Caco-2 (cell line): ENCODE measurements around the gene NBEAL2. TPM values are rescaled to one million over a fixed set of nuclear protein-coding genes. Genes with fewer than 3 reads are reported as not detected.

Experiments
- BruUV-seq: library from RNA; stranded (reverse); fragments of 400-500 nt; replicated peaks from 2 replicates; lab custom pipeline; 2021; lab: Mats Ljungman, UMichigan
- CTCF ChIA-PET: fragments of 300-600 bp; sonication (Branson Sonifier 250); formaldehyde crosslinking; loops from one replicate; lab custom pipeline; 2022; ENCODE audit warnings: antibody characterized with exemption; lab: Charles Lee
- POLR2A ChIA-PET: fragments of 300-600 bp; sonication (Branson Sonifier 250); formaldehyde crosslinking; loops from one replicate; lab custom pipeline; 2022; ENCODE audit warnings: antibody characterized with exemption; lab: Charles Lee
- DNase-seq, 2 experiments: peaks; one replicate each; pipeline versions ENCODE4 v3.0.0 to v3.0.0-alpha.2; 2020 to 2022
- H3K27me3 ChIP-seq: replicated peaks from 2 replicates; pipeline ENCODE4 v1.6.0; 2011; ENCODE audit warnings: low read length; ENCODE audit not compliant: control insufficient read depth, insufficient read depth
- H3K36me3 ChIP-seq: 2 replicates; pipeline ENCODE4 v1.5.1; 2011; ENCODE audit warnings: low read length; ENCODE audit not compliant: control insufficient read depth, insufficient read depth
- H3K4me1 ChIP-seq: fragments of 250-450 bp; sonication (Bioruptor Pico); 2 replicates; pipeline ENCODE4 v1.5.1; 2020; ENCODE audit warnings: mild to moderate bottlenecking
- H3K4me3 ChIP-seq: 2 replicates; pipeline ENCODE4 v1.5.1; 2011; ENCODE audit warnings: low read depth, mild to moderate bottlenecking, control low read depth, low read length
- H3K9me3 ChIP-seq: fragments of 250-450 bp; sonication (Bioruptor Pico); 2 replicates; pipeline ENCODE4 v1.5.1; 2020; ENCODE audit warnings: mild to moderate bottlenecking, moderate library complexity
- H3K27ac Mint-ChIP-seq: one replicate; pipeline ENCODE4 v1.8.0; 2022; ENCODE audit warnings: mixed read lengths; ENCODE audit not compliant: unreplicated experiment
- H3K27me3 Mint-ChIP-seq: one replicate; pipeline ENCODE4 v1.8.0; 2022; ENCODE audit warnings: mixed read lengths; ENCODE audit not compliant: insufficient read depth, unreplicated experiment
- H3K36me3 Mint-ChIP-seq: one replicate; pipeline ENCODE4 v1.8.0; 2022; ENCODE audit warnings: mild to moderate bottlenecking, mixed read lengths; ENCODE audit not compliant: insufficient read depth, unreplicated experiment
- H3K4me1 Mint-ChIP-seq: one replicate; pipeline ENCODE4 v1.8.0; 2022; ENCODE audit warnings: low read depth, mixed read lengths; ENCODE audit not compliant: unreplicated experiment
- H3K4me3 Mint-ChIP-seq: one replicate; pipeline ENCODE4 v1.8.0; 2022; ENCODE audit warnings: mild to moderate bottlenecking, moderate library complexity, mixed read lengths; ENCODE audit not compliant: unreplicated experiment
- H3K9me3 Mint-ChIP-seq: one replicate; pipeline ENCODE4 v1.8.0; 2022; ENCODE audit warnings: mixed read lengths; ENCODE audit not compliant: unreplicated experiment
- intact Hi-C: fragments of 100-400 bp; cut with micrococcal nuclease; formaldehyde crosslinking; loops from one replicate; pipeline ENCODE4 v1.10.0; 2022; ENCODE audit not compliant: unreplicated experiment
- total RNA-seq: library from RNA; stranded (reverse); gene quantifications from 2 replicates; pipeline ENCODE4 v1.2.3, GENCODE V29; 2022
- TF ChIP-seq, protein P1 (sequence below), 2 experiments: fragments of 200-600 bp in 1 of 2; IDR thresholded peaks; 1 replicate in 1 of 2; 2 replicates in 1 of 2; pipeline versions ENCODE4 v1.5.1 to v1.8.0; 2011 to 2022; ENCODE audit warnings: antibody characterized with exemption in 1 of 2, control low read depth in 1 of 2, inconsistent platforms in 1 of 2, low read depth in 1 of 2, low read length in 1 of 2, mild to moderate bottlenecking in 1 of 2, moderate library complexity in 1 of 2; ENCODE audit not compliant: insufficient read depth in 1 of 2, severe bottlenecking in 1 of 2, unreplicated experiment in 1 of 2

Gene NBEAL2
- total RNA-seq, 1 experiment from 2014 or later, result 62.4 TPM

DNA sequence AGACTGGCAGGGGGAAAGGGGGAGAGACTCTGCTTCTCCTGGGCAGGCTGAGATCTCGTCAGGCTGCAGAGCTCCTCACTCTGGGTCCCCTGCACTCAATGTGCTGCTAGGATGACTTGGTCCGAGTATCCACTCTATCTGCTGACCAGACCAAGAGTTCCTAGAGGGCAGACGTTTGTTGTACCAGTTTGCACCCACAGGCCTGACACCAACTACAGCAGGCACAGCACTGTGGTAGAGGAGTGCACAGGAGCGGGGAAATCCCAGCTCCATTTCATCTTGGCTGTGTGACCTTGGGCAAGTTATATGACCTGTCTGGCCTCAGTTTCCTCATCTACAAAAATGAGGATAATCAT is 31.9 kb upstream of the NBEAL2 start:
- Mint-ChIP-seq H3K9me3 (no peaks in the 10 kb centered on the region), H3K4me3 (peak overlapping the region; percentile 57), H3K36me3 (peaks cover 59% of the 10 kb centered on the region), H3K27me3 (no peaks in the 10 kb centered on the region), H3K4me1 (peaks cover 65% of the 10 kb centered on the region), H3K27ac (peak overlapping the region; percentile 95)
- BruUV-seq, result no TSS peak
- H3K4me1 ChIP-seq, result peaks cover 70% of the 10 kb centered on the region
- no peaks in the 10 kb centered on the region for H3K27me3 ChIP-seq
- intact Hi-C loops, result no loop called here
- TF ChIP-seq, protein P1, sequence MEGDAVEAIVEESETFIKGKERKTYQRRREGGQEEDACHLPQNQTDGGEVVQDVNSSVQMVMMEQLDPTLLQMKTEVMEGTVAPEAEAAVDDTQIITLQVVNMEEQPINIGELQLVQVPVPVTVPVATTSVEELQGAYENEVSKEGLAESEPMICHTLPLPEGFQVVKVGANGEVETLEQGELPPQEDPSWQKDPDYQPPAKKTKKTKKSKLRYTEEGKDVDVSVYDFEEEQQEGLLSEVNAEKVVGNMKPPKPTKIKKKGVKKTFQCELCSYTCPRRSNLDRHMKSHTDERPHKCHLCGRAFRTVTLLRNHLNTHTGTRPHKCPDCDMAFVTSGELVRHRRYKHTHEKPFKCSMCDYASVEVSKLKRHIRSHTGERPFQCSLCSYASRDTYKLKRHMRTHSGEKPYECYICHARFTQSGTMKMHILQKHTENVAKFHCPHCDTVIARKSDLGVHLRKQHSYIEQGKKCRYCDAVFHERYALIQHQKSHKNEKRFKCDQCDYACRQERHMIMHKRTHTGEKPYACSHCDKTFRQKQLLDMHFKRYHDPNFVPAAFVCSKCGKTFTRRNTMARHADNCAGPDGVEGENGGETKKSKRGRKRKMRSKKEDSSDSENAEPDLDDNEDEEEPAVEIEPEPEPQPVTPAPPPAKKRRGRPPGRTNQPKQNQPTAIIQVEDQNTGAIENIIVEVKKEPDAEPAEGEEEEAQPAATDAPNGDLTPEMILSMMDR (IDR thresholded peaks at IDR 0.05; ENCODE audit: insufficient read depth in 1 of 2, low read depth in 1 of 2, low read length in 1 of 2, severe bottlenecking in 1 of 2, unreplicated experiment in 1 of 2), result no peak
- POLR2A ChIA-PET, result interaction anchor here (0.6 to 0.7 kb wide), 2 partner anchors 29 kb away, joined by 3 to 5 read pairs; no protein-coding TSS in a partner anchor
- DNase-seq, result no peak
- H3K4me3 ChIP-seq, result no peak overlapping the region
- H3K9me3 ChIP-seq, result no peaks in the 10 kb centered on the region
- CTCF ChIA-PET, result interaction anchor here (1.0 to 2.2 kb wide), 6 partner anchors 11 to 32 kb away, joined by 3 to 14 read pairs (median 4); partner anchors contain the start of gene NBEAL2
- H3K36me3 ChIP-seq, result peaks cover 3% of the 10 kb centered on the region; the same call in 1 of the 2 replicates

DNA sequence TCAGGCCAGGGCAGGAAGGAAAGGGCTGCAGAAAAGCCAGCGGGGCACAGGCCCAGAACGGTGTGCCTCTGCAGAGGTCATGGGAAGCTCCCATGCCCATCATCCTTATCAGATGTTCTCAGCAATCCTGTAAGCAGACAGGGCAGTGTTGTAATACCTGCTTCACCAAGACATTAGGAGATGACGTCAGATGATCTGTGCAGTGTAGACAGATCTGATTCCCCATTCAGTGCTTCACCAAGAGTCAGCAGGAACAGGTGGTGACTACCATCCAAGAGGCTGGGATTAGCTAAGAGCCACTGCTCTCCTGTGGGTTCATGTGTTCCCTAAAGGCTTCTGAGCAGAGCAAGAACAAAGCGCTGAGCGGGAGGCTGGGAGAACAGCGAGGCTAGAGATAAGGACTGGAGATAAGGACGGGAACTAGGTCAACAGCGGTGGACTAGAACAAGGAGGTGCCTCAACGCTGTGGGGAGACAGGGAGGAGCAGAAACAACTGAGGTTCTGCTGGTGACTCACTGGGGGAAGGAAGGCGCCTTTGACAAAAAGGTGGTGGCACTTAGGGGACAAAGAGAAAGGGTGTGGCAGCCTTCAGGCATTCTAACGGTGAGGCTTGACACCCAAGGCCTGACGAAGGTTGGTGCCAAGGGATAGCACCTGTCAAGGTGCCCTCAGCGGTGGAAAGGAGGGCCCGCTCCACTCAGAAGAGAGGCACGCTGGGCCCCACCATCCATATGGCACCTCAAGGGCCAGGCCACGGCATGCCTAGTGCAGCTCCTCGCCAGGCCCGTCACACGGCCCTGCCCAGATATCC is 31.3 kb upstream of the NBEAL2 start:
- peaks cover 64% of the 10 kb centered on the region for H3K4me1 ChIP-seq
- Mint-ChIP-seq H3K36me3 (peaks cover 53% of the 10 kb centered on the region), H3K27ac (peak overlapping the region; percentile 95), H3K9me3 (no peaks in the 10 kb centered on the region), H3K27me3 (no peaks in the 10 kb centered on the region), H3K4me3 (peak overlapping the region; percentile 57), H3K4me1 (peaks cover 65% of the 10 kb centered on the region)
- no peak overlapping the region for H3K4me3 ChIP-seq
- CTCF ChIA-PET, result interaction anchor here (1.0 to 2.2 kb wide), 6 partner anchors 11 to 31 kb away, joined by 3 to 14 read pairs (median 4); partner anchors contain the start of gene NBEAL2
- TF ChIP-seq, protein P1 (IDR thresholded peaks at IDR 0.05; ENCODE audit: insufficient read depth in 1 of 2, low read depth in 1 of 2, low read length in 1 of 2, severe bottlenecking in 1 of 2, unreplicated experiment in 1 of 2), result no peak
- peaks cover 3% of the 10 kb centered on the region; the same call in 1 of the 2 replicates for H3K36me3 ChIP-seq
- peak; percentile 90 to 96 for DNase-seq
- intact Hi-C loops, result loop anchor here (1.0 to 2.0 kb wide), 3 partner anchors 13 to 31 kb away; partner anchors contain the start of gene NBEAL2
- POLR2A ChIA-PET, result interaction anchor here (0.5 to 0.6 kb wide), 3 partner anchors 13 to 1524 kb away, joined by 3 to 6 read pairs (median 3); no protein-coding TSS in a partner anchor
- no peaks in the 10 kb centered on the region for H3K27me3 ChIP-seq
- no peaks in the 10 kb centered on the region for H3K9me3 ChIP-seq
- BruUV-seq, result TSS peak; percentile 24

DNA sequence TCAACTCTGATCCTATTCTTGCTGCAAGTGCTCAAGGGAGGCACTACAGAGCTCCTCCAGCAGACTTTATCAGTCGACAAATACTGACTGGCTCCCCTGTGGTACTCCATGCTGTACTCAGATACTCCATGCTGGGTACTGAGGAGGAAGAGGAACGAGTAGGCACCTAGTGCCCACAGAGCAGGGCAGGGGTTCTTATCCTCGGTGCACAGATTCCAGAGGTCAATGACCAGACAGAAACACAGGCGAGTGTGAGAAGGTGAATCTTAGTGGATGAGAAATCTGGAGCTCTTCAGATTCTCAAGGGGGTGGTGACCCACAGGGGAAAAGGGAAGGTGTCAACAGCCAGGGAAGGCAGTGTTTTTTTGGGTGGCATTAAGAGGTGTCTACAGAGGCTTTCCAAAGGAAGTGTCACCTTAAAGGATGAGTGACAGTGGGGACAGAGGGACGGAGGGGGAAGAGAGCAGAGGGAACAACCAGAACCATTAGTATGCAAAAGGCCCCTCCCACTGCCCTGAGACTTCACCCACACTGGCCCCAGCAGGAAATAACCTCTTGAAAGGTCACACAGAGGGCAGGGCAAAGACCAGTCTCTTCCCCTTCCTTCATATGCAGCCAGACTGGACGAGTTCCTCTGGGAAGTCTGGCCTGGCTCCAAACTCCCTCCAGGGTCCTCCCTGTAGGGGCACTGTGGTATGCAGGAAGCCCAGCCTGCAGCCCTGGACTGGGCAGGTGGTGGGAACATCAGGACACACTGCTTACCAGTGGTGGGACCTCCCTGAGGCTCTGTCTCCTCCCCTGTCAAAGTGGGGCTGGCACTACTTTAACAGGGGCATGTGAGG is 30.4 kb upstream of the NBEAL2 start:
- Histone ChIP-seq H3K4me1 (peaks cover 55% of the 10 kb centered on the region), H3K27me3 (no peaks in the 10 kb centered on the region), H3K36me3 (peaks cover 3% of the 10 kb centered on the region; the same call in 1 of the 2 replicates), H3K4me3 (no peak overlapping the region), H3K9me3 (no peaks in the 10 kb centered on the region)
- Mint-ChIP-seq H3K9me3 (no peaks in the 10 kb centered on the region), H3K4me1 (peaks cover 59% of the 10 kb centered on the region), H3K4me3 (peak overlapping the region; percentile 57), H3K36me3 (peaks cover 46% of the 10 kb centered on the region), H3K27ac (peak overlapping the region; percentile 95), H3K27me3 (no peaks in the 10 kb centered on the region)
- intact Hi-C loops, result loop anchor here (1.0 to 2.0 kb wide), 3 partner anchors 14 to 30 kb away; partner anchors contain the start of gene NBEAL2
- BruUV-seq, result no TSS peak
- CTCF ChIA-PET, result interaction anchor here (1.1 kb wide), 1 partner anchor 10 kb away, joined by 3 read pairs; no protein-coding TSS in a partner anchor
- DNase-seq, result peak; percentile 36 to 71
- TF ChIP-seq, protein P1 (IDR thresholded peaks at IDR 0.05; ENCODE audit: insufficient read depth in 1 of 2, low read depth in 1 of 2, low read length in 1 of 2, severe bottlenecking in 1 of 2, unreplicated experiment in 1 of 2), result no peak
- POLR2A ChIA-PET, result no interaction called here
